Measurements from ENCODE around the gene UNC13D.

DNA sequence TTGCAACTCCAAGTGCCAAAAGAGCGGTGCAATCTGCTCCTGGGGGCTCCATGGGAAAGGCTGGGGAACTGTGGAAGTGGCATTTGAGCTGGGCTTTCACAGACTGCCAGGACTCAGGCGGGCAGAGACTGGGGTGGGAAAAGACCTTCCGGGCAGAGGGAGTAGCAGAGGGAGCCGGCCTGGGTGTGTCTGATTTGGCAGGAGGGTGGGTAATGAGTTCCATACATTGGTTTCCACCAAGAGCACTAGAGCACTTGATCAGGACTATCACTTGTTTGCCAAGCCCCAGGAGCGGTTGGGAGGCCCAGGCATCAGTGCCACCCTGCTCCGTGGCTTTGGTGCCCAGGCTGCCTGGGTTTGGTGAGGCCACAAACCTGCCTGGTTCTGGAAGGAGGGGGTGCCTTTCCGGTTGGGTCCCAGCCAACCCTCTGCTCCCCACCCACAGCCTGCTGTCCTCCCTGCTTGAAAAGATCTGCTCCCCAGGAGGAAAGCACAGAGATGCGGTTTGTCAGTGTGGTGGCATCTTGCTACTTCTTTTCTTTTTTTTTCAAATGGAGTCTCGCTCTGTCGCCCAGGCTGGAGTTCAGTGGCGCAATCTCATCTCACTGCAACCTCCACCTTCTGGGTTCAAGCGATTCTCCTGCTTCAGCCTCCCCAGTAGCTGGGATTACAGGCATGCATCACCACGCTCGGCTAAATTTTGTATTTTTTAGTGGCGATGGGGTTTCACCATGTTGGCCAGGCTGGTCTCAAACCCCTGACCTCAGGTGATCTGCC is 37.7 kb upstream of the UNC13D start:
- TF ChIP-seq RARB (CRISPR knock-in tag; IDR thresholded peaks at IDR 0.05) (no peak), PPARA (CRISPR knock-in tag; IDR thresholded peaks at IDR 0.05; ENCODE audit: borderline replicate concordance) (no peak), PATZ1 (CRISPR knock-in tag; IDR thresholded peaks at IDR 0.05; ENCODE audit: borderline replicate concordance) (no peak), CSDC2 (CRISPR knock-in tag; IDR thresholded peaks at IDR 0.05) (no peak), ARNTL (CRISPR knock-in tag; IDR thresholded peaks at IDR 0.05; ENCODE audit: borderline replicate concordance, low read depth) (no peak), ESRRG (CRISPR knock-in tag; IDR thresholded peaks at IDR 0.05) (no peak)
- TF ChIP-seq, protein P1, sequence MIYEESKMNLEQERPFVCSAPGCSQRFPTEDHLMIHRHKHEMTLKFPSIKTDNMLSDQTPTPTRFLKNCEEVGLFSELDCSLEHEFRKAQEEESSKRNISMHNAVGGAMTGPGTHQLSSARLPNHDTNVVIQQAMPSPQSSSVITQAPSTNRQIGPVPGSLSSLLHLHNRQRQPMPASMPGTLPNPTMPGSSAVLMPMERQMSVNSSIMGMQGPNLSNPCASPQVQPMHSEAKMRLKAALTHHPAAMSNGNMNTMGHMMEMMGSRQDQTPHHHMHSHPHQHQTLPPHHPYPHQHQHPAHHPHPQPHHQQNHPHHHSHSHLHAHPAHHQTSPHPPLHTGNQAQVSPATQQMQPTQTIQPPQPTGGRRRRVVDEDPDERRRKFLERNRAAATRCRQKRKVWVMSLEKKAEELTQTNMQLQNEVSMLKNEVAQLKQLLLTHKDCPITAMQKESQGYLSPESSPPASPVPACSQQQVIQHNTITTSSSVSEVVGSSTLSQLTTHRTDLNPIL (CRISPR knock-in tag; IDR thresholded peaks at IDR 0.05; ENCODE audit: low read depth): no peak

All from SK-N-SH treated with all-trans-retinoic acid at 6 μM for 48 hours (cell line).